HepG2 (cell line): ENCODE data around the gene SLC6A7. TPM values are rescaled to one million over a fixed set of nuclear protein-coding genes. Genes with fewer than 3 reads are reported as not detected.

ENCODE experiments used
- CBFB ChIP-seq: sonication (generic); formaldehyde crosslinking; IDR thresholded peaks from 2 replicates; pipeline ENCODE4 v1.4.0; 2020; ENCODE audit warnings: missing genetic modification reagents
- HDAC1 ChIP-seq: sonication (generic); formaldehyde crosslinking; IDR thresholded peaks from 2 replicates; pipeline ENCODE4 v1.5.1; 2020; ENCODE audit warnings: mild to moderate bottlenecking, missing genetic modification reagents
- MAZ ChIP-seq, 2 experiments: sonication (generic) in 1 of 2; formaldehyde crosslinking in 1 of 2; IDR thresholded peaks; 2 replicates each; pipeline versions ENCODE4 v1.5.0 to v1.6.1; 2012 to 2020; ENCODE audit warnings: low read depth in 2 of 2, mild to moderate bottlenecking in 2 of 2, borderline replicate concordance in 1 of 2, improper control_type of control experiment in 1 of 2, low read length in 1 of 2, missing genetic modification reagents in 1 of 2, moderate library complexity in 1 of 2
- NFRKB ChIP-seq: fragments of 450-650 bp; IDR thresholded peaks from 2 replicates; pipeline ENCODE4 v1.6.1; 2017
- RARG ChIP-seq: sonication (generic); formaldehyde crosslinking; IDR thresholded peaks from 2 replicates; pipeline ENCODE4 v1.4.0; 2020; ENCODE audit warnings: low read depth, mild to moderate bottlenecking, missing genetic modification reagents
- SALL2 ChIP-seq: sonication (generic); formaldehyde crosslinking; IDR thresholded peaks from 2 replicates; pipeline ENCODE4 v1.8.1; 2023; ENCODE audit warnings: mild to moderate bottlenecking, missing genetic modification reagents, inconsistent platforms
- TARDBP ChIP-seq: sonication (generic); formaldehyde crosslinking; IDR thresholded peaks from 2 replicates; pipeline ENCODE4 v1.8.0; 2022; ENCODE audit warnings: mild to moderate bottlenecking, missing genetic modification reagents
- ZNF224 ChIP-seq: sonication (generic); formaldehyde crosslinking; IDR thresholded peaks from 2 replicates; pipeline ENCODE4 v1.5.0; 2020; ENCODE audit warnings: mild to moderate bottlenecking, missing genetic modification reagents
- ZNF468 ChIP-seq: sonication (generic); formaldehyde crosslinking; IDR thresholded peaks from 2 replicates; pipeline ENCODE4 v1.8.0; 2022; ENCODE audit warnings: mild to moderate bottlenecking, moderate library complexity, missing genetic modification reagents
- ZNF629 ChIP-seq: sonication (generic); formaldehyde crosslinking; conservative IDR thresholded peaks from 2 replicates; pipeline ENCODE4 v1.5.0; 2020; ENCODE audit warnings: missing genetic modification reagents
- ZNF761 ChIP-seq: sonication (generic); formaldehyde crosslinking; conservative IDR thresholded peaks from 2 replicates; pipeline ENCODE4 v1.4.0; 2020; ENCODE audit warnings: mild to moderate bottlenecking, missing genetic modification reagents
- polyA plus RNA-seq, 8 experiments: library from polyadenylated mRNA; depleted of rRNA in 3 of 8; stranded (reverse) in 7 of 8; unstranded in 1 of 8; fragments of >200 nt; fragmentation: Illumina TruSeq in 4 of 8; extraction: Trizol in 4 of 8; gene quantifications; 2 replicates each; pipeline versions ENCODE4 v1.2.1 to v1.2.3, GENCODE V29; 2011 to 2016; ENCODE audit warnings: low read depth in 4 of 8, missing spikeins in 1 of 8, mixed read lengths in 1 of 8; ENCODE audit not compliant: insufficient read depth in 1 of 8
- total RNA-seq, 5 experiments: library from RNA; depleted of rRNA; stranded (reverse); fragments of >200 nt; fragmentation: Illumina TruSeq; extraction: Trizol; gene quantifications; 2 replicates each; pipeline ENCODE4 v1.2.3, GENCODE V29; 2016; ENCODE audit warnings: low read depth in 1 of 5
- TF ChIP-seq, protein P1 (sequence below): sonication (generic); formaldehyde crosslinking; IDR thresholded peaks from 2 replicates; pipeline ENCODE4 v1.5.1; 2020; ENCODE audit warnings: mild to moderate bottlenecking, missing genetic modification reagents, borderline replicate concordance
- TF ChIP-seq, protein P2 (sequence below): IDR thresholded peaks from 2 replicates; pipeline ENCODE4 v1.6.1; 2016
- TF ChIP-seq, protein P3 (sequence below): IDR thresholded peaks from 2 replicates; pipeline ENCODE4 v1.6.1; 2016; ENCODE audit warnings: missing biosample characterization, missing genetic modification reagents, low read depth
- TF ChIP-seq, protein P4 (sequence below): sonication (generic); formaldehyde crosslinking; IDR thresholded peaks from 2 replicates; pipeline ENCODE4 v1.4.0; 2020; ENCODE audit warnings: missing genetic modification reagents, borderline replicate concordance
- TF ChIP-seq, protein P5 (sequence below): sonication (generic); formaldehyde crosslinking; IDR thresholded peaks from 2 replicates; pipeline ENCODE4 v1.8.0; 2022; ENCODE audit warnings: missing genetic modification reagents, low read depth, mild to moderate bottlenecking, borderline replicate concordance

The SLC6A7 gene
- total and polyA plus RNA-seq, 2 of the 13 experiments (the other 11 are each of a cell fraction or from before 2014, with no cell fraction given), result not detected

DNA sequence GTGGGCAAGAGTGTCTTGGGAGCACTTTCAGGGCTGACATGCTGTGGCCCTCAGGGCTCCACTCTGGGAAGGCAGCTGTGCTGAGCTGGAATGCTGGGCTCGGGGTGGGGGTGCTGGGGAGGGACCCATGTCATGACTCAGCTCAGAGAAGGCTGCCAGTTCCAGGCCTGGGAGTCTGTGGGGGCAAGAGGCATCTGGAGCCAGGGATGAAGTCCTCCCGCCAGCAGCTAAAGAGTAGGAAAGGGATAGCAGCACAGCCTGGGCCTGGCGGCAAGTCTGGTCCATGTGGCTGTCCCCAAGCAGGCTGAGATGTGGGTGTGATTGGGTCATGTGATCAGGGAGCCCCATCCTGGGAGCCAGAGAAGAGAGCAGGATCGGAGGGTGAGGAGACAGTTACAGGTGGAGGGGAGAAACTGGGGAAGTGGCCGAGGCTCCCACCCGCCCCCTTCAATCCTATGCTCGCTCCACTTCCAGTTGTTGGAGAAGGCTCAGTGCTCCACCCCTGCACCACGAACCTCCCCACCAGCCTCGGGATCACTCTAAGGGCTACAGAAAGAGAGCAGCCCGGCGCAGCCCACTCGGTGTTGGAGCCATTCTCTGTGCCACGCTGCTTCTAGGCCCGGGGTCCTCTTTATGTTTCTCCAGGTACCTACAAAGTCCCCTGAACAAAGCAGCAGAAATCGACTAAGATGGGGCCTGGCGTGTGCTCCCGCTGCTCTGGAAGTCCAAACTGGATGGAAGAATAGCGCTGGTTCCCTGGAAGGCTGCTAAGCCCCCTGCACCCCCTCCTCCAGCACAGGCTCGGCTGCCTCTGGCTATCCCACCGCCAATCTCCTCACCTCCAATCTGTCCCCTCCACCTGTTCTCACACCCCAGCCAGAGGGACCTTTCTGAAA lies 46.3 kb upstream of the SLC6A7 start (continued):
- TF ChIP-seq, protein P1, sequence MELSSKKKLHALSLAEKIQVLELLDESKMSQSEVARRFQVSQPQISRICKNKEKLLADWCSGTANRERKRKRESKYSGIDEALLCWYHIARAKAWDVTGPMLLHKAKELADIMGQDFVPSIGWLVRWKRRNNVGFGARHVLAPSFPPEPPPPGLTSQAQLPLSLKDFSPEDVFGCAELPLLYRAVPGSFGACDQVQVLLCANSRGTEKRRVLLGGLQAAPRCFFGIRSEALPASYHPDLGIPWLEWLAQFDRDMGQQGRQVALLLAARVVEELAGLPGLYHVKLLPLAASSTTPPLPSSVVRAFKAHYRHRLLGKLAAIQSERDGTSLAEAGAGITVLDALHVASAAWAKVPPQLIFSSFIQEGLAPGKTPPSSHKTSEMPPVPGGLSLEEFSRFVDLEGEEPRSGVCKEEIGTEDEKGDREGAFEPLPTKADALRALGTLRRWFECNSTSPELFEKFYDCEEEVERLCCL, result no peak
- no peak for TF ChIP-seq CBFB (CRISPR knock-in tag)
- TF ChIP-seq, protein P2, sequence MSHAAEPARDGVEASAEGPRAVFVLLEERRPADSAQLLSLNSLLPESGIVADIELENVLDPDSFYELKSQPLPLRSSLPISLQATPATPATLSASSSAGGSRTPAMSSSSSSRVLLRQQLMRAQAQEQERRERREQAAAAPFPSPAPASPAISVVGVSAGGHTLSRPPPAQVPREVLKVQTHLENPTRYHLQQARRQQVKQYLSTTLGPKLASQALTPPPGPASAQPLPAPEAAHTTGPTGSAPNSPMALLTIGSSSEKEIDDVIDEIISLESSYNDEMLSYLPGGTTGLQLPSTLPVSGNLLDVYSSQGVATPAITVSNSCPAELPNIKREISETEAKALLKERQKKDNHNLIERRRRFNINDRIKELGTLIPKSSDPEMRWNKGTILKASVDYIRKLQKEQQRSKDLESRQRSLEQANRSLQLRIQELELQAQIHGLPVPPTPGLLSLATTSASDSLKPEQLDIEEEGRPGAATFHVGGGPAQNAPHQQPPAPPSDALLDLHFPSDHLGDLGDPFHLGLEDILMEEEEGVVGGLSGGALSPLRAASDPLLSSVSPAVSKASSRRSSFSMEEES (CRISPR knock-in tag), result no peak
- TF ChIP-seq MAZ (IDR thresholded peaks at IDR 0.05; ENCODE audit: borderline replicate concordance, low read depth, low read length), result peak; percentile 41; the same call in 1 of the 2 replicates
- TF ChIP-seq MAZ (CRISPR knock-in tag; IDR thresholded peaks at IDR 0.05; ENCODE audit: low read depth), result 0 out of 2 replicates have a peak, but pooled peaks have one; percentile 35
- TF ChIP-seq ZNF629 (CRISPR knock-in tag), result no peak
- peak; percentile 40; the same call in 1 of the 2 replicates for TF ChIP-seq HDAC1 (CRISPR knock-in tag)
- no peak for TF ChIP-seq NFRKB
- TF ChIP-seq SALL2 (CRISPR knock-in tag), result no peak; the same call in 1 of the 2 replicates
- no peak for TF ChIP-seq ZNF224 (CRISPR knock-in tag)
- no peak for TF ChIP-seq TARDBP (CRISPR knock-in tag)
- TF ChIP-seq, protein P3, sequence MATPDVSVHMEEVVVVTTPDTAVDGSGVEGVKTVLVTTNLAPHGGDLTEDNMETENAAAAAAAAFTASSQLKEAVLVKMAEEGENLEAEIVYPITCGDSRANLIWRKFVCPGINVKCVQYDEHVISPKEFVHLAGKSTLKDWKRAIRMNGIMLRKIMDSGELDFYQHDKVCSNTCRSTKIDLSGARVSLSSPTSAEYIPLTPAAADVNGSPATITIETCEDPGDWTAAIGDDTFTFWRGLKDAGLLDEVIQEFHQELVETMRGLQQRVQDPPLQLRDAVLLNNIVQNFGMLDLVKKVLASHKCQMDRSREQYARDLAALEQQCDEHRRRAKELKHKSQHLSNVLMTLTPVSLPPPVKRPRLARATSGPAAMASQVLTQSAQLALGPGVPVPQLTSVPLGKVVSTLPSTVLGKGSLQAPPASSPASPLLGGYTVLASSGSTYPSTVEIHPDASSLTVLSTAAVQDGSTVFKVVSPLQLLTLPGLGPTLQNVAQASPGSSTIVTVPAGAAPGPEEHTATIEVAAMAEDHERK (CRISPR knock-in tag), result no peak
- TF ChIP-seq, protein P4, sequence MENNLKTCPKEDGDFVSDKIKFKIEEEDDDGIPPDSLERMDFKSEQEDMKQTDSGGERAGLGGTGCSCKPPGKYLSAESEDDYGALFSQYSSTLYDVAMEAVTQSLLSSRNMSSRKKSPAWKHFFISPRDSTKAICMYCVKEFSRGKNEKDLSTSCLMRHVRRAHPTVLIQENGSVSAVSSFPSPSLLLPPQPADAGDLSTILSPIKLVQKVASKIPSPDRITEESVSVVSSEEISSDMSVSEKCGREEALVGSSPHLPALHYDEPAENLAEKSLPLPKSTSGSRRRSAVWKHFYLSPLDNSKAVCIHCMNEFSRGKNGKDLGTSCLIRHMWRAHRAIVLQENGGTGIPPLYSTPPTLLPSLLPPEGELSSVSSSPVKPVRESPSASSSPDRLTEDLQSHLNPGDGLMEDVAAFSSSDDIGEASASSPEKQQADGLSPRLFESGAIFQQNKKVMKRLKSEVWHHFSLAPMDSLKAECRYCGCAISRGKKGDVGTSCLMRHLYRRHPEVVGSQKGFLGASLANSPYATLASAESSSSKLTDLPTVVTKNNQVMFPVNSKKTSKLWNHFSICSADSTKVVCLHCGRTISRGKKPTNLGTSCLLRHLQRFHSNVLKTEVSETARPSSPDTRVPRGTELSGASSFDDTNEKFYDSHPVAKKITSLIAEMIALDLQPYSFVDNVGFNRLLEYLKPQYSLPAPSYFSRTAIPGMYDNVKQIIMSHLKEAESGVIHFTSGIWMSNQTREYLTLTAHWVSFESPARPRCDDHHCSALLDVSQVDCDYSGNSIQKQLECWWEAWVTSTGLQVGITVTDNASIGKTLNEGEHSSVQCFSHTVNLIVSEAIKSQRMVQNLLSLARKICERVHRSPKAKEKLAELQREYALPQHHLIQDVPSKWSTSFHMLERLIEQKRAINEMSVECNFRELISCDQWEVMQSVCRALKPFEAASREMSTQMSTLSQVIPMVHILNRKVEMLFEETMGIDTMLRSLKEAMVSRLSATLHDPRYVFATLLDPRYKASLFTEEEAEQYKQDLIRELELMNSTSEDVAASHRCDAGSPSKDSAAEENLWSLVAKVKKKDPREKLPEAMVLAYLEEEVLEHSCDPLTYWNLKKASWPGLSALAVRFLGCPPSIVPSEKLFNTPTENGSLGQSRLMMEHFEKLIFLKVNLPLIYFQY (CRISPR knock-in tag), result no peak
- TF ChIP-seq RARG (CRISPR knock-in tag), result no peak
- TF ChIP-seq, protein P5, sequence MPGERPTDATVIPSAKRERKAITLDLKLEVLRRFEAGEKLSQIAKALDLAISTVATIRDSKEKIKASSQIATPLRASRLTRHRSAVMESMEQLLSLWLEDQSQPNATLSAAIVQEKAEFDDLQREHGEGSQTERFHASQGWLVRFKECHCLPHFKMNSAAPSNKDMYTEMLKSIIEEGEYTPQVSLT (CRISPR knock-in tag), result no peak
- TF ChIP-seq ZNF468 (CRISPR knock-in tag), result no peak
- TF ChIP-seq ZNF761 (CRISPR knock-in tag), result no peak
